Activated CD4-positive, alpha-beta T cell treated with anti-CD3 and anti-CD28 coated beads, Interleukin-2, amount 50 U/mL, for 1 hour (primary cell): ENCODE data around the gene SIRT4.
"Not testable (repeated sequence)": the region's sequence is repeated elsewhere in the genome, so short reads cannot be mapped to it uniquely, and the experiment has no call there.

ENCODE experiments used
- DNase-seq: peaks from one replicate; pipeline ENCODE4 v3.0.0-alpha.2; 2020

The SIRT4 gene

GRCh38 chr12:120336392-120336791 lies 34.3 kb downstream of the SIRT4 start:
- DNase-seq: not testable (repeated sequence)

DNA sequence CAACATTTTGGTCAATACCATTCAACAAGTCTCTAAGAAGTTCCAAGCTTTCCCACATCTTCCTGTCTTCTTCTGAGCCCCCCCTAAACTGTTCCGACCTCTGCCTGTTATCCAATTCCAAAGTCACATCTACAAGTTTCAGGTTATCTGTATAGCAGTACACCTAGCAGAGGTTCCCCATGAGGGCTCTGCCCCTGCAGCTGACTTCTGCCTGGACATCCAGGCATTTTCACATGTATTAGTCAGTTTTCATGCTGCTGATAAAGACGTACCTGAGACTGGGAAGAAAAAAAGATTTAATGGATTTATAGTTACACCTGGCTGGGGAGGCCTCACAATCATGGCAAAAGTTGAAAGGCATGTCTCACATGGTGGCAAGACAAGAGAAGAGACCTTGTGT lies 35.6 kb downstream of the SIRT4 start:
- DNase-seq: no peak

GRCh38 chr12:120339256-120339655 lies 37.1 kb downstream of the SIRT4 start:
- DNase-seq: no peak

DNA sequence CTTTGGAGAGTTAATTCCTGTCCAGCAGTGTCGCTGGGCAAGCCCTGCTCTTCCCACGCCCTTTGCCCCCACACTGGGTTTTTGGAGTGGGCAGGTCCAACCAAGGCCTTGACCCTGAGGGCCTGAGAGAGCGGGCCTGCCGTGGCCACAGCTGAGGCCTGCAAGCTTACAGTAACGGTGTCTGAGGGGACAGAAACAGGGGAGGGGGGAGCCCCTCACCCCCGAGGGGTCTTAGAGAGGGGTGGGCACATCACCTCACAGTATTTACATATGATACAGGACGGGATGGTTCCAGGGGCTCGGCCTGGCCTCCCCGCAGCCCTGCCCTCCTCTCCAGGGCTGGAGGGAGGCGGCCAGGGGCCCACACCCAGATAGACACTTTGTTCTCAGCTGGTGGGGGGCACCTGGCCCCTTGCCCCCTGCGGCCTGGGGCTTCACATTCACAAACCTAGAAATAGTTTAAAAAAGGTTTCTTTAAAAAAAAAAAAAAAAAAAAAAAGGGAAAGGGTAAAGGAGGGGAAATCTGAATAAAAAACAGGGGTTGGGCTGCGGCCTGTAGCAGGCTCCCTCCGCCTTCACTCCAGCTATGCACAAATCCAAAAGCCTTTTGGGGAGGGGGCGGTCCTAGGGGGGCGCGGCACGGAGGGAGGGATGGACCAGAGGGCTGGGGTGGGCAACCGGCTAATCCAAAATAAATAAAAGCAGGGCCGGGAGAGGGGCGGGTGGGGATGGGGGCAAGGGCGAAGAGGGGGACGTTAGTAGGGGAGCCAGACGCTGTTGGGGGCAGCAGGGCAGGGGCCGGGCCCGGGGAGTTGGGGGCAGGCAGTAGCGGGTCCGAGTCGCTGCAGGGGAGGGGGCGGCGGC lies 40.3 kb downstream of the SIRT4 start:
- DNase-seq: no peak

DNA sequence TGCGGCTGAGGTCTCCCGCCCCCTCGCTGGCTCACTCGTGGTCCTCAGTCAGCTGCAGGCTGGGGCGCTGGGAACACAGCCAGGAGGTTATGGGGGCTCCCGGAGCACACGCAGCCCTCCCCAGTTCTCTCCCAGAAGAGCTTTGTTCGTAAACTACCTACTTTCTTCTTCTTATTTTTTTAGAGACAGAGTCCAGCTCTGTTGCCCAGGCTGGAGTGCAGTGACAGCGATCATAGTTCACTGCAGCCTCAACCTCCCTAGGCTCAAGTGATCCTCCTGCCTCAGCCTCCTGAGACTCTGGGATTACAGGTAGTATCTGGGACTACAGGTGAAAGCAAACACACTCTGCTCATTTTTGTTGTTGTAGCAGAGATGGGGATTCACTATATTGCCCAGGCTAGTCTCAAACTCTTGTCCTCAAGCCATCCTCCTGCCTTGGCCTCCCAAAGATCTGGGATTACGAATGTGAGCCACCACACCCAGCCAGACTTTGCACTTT lies 41.0 kb downstream of the SIRT4 start:
- DNase-seq: no peak

- no peak for DNase-seq
These were observed 41.6 kb downstream of the SIRT4 start for GRCh38 chr12:120343692-120344091.

DNA sequence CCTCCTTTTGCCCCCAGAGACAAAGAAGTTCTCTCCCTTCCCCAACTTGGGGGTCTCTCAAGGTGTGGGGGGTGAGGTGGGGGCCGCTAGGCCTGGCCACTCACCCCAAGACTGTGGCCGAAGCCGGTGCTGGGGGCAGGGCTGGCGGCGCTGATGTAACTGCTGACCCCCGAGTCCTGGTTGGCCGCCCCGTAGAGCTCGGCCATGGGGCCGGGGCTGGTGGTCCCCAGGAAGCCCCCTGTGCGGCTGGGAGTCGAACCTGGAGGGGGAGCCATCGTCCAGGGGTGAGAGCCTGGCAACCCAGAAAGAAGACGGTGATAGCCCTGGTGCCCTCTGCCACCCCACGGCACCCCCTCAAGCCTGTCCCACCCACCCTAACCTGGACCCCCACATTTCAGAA lies 43.9 kb downstream of the SIRT4 start:
- no peak for DNase-seq

DNA sequence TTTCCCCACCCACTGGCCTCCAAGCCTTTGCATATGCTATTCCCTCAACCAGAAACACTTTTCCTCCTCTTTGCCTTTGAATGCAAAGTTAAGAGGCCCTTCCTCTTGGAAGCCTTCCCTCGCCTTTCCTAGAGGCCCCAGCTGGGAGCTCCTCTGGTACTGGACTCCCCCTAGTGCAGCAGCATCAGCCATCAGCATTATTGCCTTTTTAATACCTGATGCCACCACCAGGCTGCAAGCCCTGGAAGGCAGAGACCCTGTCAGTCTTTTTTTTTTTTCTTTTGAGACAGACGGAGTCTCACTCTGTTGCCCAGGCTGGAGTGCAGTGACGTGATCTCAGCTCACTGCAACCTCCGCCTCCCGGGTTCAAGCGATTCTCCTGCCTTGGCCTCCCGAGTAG lies 44.6 kb downstream of the SIRT4 start:
- no peak for DNase-seq

DNA sequence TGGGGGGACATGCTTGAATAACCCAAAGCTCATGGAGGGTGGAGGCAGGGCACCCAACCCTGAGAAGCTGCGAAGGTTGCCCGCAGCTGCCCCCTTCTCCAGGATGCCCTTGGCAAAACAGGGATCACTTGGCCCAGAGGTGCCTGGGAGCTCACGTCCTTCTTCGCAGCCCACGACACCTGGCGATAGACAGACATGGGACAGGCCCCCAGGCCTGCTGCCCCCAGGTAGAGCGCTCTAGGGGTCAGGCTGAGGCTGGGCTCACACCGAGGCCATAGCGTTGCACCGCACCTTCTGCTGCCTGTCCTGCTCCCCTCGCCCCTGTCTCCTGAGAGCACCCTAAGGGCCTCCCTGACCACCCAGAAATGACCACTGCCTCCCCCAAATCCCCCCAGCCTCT lies 45.6 kb downstream of the SIRT4 start:
- no peak for DNase-seq

DNA sequence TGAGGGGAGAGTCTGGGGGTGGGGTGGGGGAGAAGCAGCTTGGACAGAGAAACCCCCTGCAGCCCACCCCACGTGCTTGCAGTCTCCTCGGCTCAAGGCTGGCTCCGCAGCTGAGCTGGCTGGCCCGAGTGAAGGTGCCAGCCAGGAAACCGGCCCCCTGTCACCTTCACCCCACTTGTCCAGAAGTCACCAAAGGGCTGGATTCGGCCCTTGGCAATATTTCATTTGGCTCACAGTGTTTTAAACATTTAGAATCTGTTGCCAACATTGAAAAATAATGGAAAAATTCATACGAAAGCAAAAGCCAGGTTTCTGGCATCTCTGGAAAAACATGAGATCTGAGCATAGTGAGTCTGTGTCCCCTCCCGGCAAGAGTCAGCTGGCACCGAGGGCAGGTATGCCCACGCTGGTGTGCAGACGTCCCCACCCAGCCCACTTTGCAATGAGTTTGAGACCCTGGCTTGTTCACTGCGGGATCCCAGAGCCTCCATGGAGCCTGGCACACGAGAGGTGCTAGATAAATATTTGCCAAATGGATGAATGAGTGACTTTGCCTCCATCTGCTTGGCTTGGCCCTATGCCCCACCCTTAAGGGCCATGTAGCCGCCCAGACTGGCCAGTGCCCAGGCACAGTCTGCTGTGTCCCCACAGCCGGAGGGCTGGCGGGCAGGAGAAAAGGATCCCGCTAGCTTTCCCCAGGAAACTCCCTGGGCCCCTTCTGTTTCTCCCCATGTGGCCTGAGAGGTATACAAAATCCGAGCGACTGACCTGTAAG lies 48.6 kb downstream of the SIRT4 start:
- DNase-seq: no peak

- DNase-seq: no peak
These were observed 50.0 kb downstream of the SIRT4 start for GRCh38 chr12:120352117-120352516.

- no peak for DNase-seq
These were observed 51.0 kb downstream of the SIRT4 start for GRCh38 chr12:120353136-120353535.

- DNase-seq: no peak
These were observed 51.6 kb downstream of the SIRT4 start for GRCh38 chr12:120353556-120354317.

DNA sequence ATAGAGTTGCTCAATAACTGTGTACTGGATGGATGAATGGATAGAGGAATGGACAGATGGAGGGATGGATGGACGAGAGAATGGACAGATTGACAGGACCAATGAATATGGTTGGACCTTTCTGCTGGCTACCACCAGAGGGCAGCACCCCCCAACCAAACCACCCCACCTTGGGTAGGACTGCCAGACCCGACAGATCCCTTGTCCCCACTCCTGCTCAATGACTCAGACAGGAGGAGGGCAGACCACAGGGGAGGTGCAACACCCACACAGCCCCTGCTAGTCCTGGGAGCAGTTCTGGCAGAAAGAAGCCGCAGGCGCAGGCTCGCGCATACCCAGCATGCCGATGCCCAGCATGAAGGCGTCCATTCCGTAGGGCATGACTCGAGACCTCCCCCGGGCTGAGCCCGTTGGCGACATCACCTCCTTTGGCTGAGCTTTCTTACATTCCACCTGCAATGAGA lies 54.5 kb downstream of the SIRT4 start:
- DNase-seq: peak; percentile 68

DNA sequence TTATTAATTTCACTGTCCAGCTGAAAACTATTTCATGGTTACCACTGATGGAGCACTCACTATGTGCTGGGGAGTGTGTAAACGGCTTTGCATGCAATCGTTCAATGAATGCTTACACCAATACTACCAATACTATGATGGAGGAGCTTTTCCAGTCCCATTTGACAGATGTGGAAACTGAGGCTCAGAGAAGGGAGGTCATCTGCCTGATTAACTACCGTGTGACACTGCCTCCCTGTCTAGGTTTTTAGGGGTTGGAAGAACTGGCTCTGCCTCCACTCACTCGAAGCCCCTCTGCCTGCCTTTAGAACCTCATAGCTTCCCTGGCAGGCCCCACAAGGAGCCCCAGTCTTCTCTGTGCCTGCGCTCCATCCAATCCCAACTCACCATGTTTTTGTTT lies 55.0 kb downstream of the SIRT4 start:
- no peak for DNase-seq

DNA sequence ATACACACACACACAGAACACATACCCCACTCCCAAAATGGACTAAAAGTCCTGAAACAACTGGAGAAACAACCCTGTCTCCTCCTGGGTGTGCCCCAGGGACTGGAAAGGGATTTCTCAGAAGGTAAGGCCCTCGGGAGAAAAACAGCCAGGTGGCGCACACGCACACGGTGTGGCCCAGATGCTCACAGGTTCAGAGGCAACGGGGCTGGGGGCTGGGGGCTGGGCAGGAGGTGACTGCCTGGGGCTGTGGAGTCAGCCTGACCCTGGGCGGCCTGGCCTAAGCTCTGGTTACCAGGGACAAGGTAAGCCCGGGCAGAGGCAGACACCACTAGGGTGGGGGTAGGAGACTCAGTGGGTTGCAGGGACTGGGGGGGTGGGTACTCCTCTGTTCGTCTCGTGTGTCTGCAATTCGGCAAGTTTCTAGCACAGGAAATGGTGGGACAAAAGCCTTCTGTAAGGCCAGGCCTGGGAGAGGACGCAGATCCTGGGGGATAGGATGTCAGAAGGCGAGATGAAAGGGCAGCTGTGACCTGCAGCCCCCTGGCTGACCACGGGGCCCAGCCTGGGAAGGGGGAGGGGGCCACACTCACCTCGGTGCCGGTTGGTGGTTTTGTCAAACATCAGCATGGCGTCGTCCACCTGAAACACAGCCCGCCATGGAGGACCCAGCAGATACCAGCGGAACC lies 56.4 kb downstream of the SIRT4 start:
- no peak for DNase-seq

GRCh38 chr12:120359128-120359527 lies 57.0 kb downstream of the SIRT4 start:
- DNase-seq: no peak

- DNase-seq: no peak
These were observed 59.5 kb downstream of the SIRT4 start for GRCh38 chr12:120361506-120362208.
